OCI-LY1 (cell line): Measurements from ENCODE around the gene CYP21A2.

ENCODE experiments used
- H2AFZ ChIP-seq: fragments of 200-600 bp; sonication (generic), shearing (Covaris generic); 2 replicates; pipeline ENCODE4 v1.6.0; 2014; ENCODE audit warnings: antibody characterized with exemption, mild to moderate bottlenecking, low read length
- H3F3A ChIP-seq: fragments of 200-600 bp; sonication (generic), shearing (Covaris generic); 2 replicates; pipeline ENCODE4 v1.6.0; 2014; ENCODE audit warnings: mild to moderate bottlenecking, antibody characterized with exemption, low read length, moderate library complexity; ENCODE audit not compliant: insufficient read depth
- H3K27ac ChIP-seq: fragments of 200-600 bp; sonication (generic); 2 replicates; pipeline ENCODE4 v1.5.1; 2014; ENCODE audit warnings: low read length, mixed run types, mild to moderate bottlenecking, low read depth; ENCODE audit not compliant: poor library complexity, severe bottlenecking
- H3K27me3 ChIP-seq: fragments of 200-600 bp; sonication (generic); 2 replicates; pipeline ENCODE4 v1.6.0; 2014; ENCODE audit warnings: antibody characterized with exemption, mild to moderate bottlenecking, low read length, moderate library complexity; ENCODE audit not compliant: insufficient read depth
- H3K36me3 ChIP-seq: fragments of 200-600 bp; sonication (generic); 2 replicates; pipeline ENCODE4 v1.6.1; 2014; ENCODE audit warnings: mild to moderate bottlenecking, antibody characterized with exemption, low read length, moderate library complexity, mixed read lengths; ENCODE audit not compliant: insufficient read depth
- H3K4me1 ChIP-seq: fragments of 200-600 bp; sonication (generic); 2 replicates; pipeline ENCODE4 v1.5.1; 2014; ENCODE audit warnings: mild to moderate bottlenecking, low read length, moderate library complexity; ENCODE audit not compliant: insufficient read depth, severe bottlenecking
- H3K4me2 ChIP-seq: fragments of 200-600 bp; sonication (generic), shearing (Covaris generic); 2 replicates; pipeline ENCODE4 v1.6.1; 2014; ENCODE audit warnings: low read length
- H3K4me3 ChIP-seq: fragments of 200-600 bp; sonication (generic); 2 replicates; pipeline ENCODE4 v1.5.1; 2014; ENCODE audit warnings: low read length, low read depth, mild to moderate bottlenecking, mixed read lengths; ENCODE audit not compliant: poor library complexity, severe bottlenecking
- H3K79me2 ChIP-seq: fragments of 200-600 bp; shearing (Covaris generic); 2 replicates; pipeline ENCODE4 v1.6.1; 2016; ENCODE audit warnings: mixed run types, low read length, mixed read lengths; ENCODE audit not compliant: insufficient read depth
- H3K9ac ChIP-seq: fragments of 200-600 bp; sonication (generic), shearing (Covaris generic); 2 replicates; pipeline ENCODE4 v1.6.1; 2014; ENCODE audit warnings: mild to moderate bottlenecking, low read length, mixed read lengths
- H3K9me2 ChIP-seq: fragments of 200-600 bp; sonication (generic), shearing (Covaris generic); 2 replicates; pipeline ENCODE4 v1.6.1; 2014; ENCODE audit warnings: low read depth, mild to moderate bottlenecking, low read length, mixed read lengths
- H3K9me3 ChIP-seq: fragments of 200-600 bp; shearing (Covaris generic); 2 replicates; pipeline ENCODE4 v1.6.1; 2014; ENCODE audit warnings: low read length, mixed read lengths
- H4K20me1 ChIP-seq: fragments of 200-600 bp; sonication (generic), shearing (Covaris generic); 2 replicates; pipeline ENCODE4 v1.6.0; 2016; ENCODE audit warnings: mild to moderate bottlenecking, low read length; ENCODE audit not compliant: insufficient read depth
- CTCF ChIP-seq: fragments of 200-600 bp; sonication (generic), shearing (Covaris generic); IDR thresholded peaks from 2 replicates; pipeline ENCODE4 v1.5.1; 2017; ENCODE audit warnings: mild to moderate bottlenecking, antibody characterized with exemption, low read length, moderate library complexity, mixed read lengths
- EZH2 ChIP-seq: fragments of 200-600 bp; sonication (generic), shearing (Covaris generic); IDR thresholded peaks from 2 replicates; pipeline ENCODE4 v1.8.0; 2017; ENCODE audit warnings: borderline replicate concordance, mixed run types, mild to moderate bottlenecking, antibody characterized with exemption, low read length, moderate library complexity, mixed read lengths

The CYP21A2 gene

DNA sequence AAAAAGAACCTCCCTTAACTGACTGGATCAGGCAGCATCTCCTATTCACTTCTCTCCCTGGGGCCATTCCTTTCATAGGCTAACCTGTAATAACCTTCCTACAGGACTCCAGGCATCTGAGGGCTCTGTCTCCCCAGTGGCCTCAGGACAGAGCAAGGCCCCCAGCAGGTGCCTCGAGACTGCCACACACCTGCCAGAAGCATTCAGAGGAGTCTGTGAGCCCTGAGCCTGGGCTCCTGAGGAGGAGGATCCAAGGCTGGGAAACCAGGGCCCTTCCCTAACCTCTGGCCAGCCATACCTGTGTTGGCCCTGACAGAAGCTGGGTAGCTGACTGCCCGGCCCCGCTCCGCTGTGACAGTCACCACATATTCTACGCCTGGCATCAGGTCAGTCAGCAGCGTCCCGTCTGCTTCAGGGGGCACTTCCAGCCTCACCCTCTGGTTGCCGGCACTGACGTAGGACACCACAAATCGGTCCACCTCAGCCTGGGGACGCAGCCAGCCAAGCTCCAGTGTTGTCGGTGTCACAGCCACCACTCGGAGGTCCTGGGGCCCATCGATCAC lies 50.4 kb downstream of the CYP21A2 start:
- no peaks in the 10 kb centered on the region for H3K36me3 ChIP-seq
- H4K20me1 ChIP-seq: no peaks in the 10 kb centered on the region
- peaks cover 4% of the 10 kb centered on the region for H3K27me3 ChIP-seq
- H3K9me3 ChIP-seq: no peaks in the 10 kb centered on the region
- H3K79me2 ChIP-seq: no peaks in the 10 kb centered on the region
- no peaks in the 10 kb centered on the region for H3K9me2 ChIP-seq
- TF ChIP-seq EZH2 (no peak), CTCF (no peak)
- H3K27ac ChIP-seq: no peak overlapping the region
- no peak overlapping the region for H2AFZ ChIP-seq
- no peak overlapping the region for H3K9ac ChIP-seq
- no peak overlapping the region for H3K4me3 ChIP-seq
- H3K4me2 ChIP-seq: no peak overlapping the region
- H3K4me1 ChIP-seq: peaks cover 6% of the 10 kb centered on the region
- no peaks in the 10 kb centered on the region for H3F3A ChIP-seq

DNA sequence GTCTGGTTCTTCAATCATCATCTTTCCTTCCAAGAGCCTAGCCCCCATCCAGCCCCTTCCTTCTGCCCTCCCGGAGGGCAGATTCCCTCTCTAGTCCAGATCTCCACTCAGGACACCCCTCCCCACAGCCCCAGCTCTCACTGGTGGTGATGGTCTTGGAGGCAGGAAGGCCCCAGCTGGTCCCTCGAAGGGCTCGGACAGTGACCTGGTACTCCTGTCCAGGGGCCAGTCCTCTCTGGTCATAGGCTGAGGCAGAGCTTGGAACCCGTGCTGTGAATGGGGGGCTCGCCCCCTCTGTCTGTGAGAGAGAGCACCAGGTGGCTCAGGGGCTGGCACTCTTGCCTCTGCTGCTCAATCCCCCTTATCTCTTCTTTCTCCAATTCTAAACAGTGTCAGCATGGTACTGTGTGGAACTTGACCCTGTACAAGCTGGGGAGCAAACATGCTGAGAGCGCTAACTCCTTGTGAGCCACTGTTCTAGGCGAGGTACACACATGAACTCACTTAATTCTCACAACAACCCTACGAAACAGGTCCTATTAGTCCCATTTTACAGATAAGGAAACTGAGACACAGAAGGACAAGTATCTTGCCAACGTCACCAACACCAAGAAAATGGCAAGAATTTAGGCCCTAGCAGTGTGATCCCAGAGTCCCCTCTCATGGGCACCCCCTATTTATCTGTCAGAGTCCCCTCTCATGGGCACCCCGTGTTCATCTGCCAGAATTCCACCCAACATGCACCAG lies 51.0 kb downstream of the CYP21A2 start:
- H3K9me3 ChIP-seq: no peaks in the 10 kb centered on the region
- H3K4me3 ChIP-seq: no peak overlapping the region
- no peak overlapping the region for H3K4me2 ChIP-seq
- no peaks in the 10 kb centered on the region for H3K36me3 ChIP-seq
- no peaks in the 10 kb centered on the region for H3K79me2 ChIP-seq
- H3K9ac ChIP-seq: no peak overlapping the region
- TF ChIP-seq CTCF (no peak), EZH2 (no peak)
- H3K9me2 ChIP-seq: no peaks in the 10 kb centered on the region
- H4K20me1 ChIP-seq: no peaks in the 10 kb centered on the region
- peaks cover 6% of the 10 kb centered on the region for H3K4me1 ChIP-seq
- H3K27ac ChIP-seq: no peak overlapping the region
- peaks cover 4% of the 10 kb centered on the region for H3K27me3 ChIP-seq
- H2AFZ ChIP-seq: no peak overlapping the region
- no peaks in the 10 kb centered on the region for H3F3A ChIP-seq
